HG02763 (cell line): ENCODE results near the gene DEFB131A.
"Not testable (repeated sequence)": the region's sequence is repeated elsewhere in the genome, so short reads cannot be mapped to it uniquely, and the experiment has no call there.

Experiments
- ATAC-seq: cut with Tn5 transposase; IDR thresholded peaks from one replicate; pipeline ENCODE4 v1.9.1; 2021; ENCODE audit warnings: mild to moderate bottlenecking, moderate library complexity; ENCODE audit not compliant: unreplicated experiment

The DEFB131A gene

GRCh38 chr4:9494256-9495035 lies 50.2 kb downstream of the DEFB131A start:
- not testable (repeated sequence) for ATAC-seq

- ATAC-seq, result not testable (repeated sequence)
Measured at GRCh38 chr4:9495443-9495842, 51.2 kb downstream of the DEFB131A start.

GRCh38 chr4:9497575-9498467 lies 53.6 kb downstream of the DEFB131A start:
- not testable (repeated sequence) for ATAC-seq

DNA sequence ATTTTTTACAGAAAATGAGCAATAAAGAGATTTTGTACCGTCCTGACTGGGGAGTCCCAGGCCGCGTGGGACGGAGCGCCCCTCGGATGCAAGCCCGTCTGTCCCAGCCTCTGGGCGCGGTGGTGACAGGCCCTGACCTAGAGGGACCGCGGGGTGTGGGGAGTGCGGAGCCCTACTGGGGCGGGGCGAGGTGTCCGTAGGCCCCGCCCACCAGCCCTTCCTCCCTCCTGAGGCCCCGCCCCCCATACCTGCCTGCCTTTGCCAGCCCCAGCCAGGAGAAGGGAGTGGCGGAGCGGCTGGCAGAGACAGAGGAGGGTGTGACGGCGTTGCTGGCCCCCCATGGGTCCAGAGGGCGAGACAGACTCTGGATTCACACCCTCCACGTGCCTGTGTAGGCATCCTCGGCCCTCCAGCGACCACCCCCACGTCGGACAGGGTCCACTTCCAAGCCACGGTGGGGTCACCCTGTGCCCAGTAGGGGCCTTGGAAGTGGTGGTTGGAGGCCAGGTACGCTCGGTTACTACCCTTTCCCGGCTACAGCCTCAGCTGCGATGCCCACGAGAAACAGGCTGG lies 54.3 kb downstream of the DEFB131A start:
- ATAC-seq, result not testable (repeated sequence)

- not testable (repeated sequence) for ATAC-seq
Measured at GRCh38 chr4:9499974-9500487, 55.8 kb downstream of the DEFB131A start.
